Measurements from ENCODE around the gene CACNA2D2. TPM values are rescaled to one million over a fixed set of nuclear protein-coding genes. Genes with fewer than 3 reads are reported as not detected.

The CACNA2D2 gene
- total RNA-seq, 1 donor from 2014 or later = 1.0 TPM

DNA sequence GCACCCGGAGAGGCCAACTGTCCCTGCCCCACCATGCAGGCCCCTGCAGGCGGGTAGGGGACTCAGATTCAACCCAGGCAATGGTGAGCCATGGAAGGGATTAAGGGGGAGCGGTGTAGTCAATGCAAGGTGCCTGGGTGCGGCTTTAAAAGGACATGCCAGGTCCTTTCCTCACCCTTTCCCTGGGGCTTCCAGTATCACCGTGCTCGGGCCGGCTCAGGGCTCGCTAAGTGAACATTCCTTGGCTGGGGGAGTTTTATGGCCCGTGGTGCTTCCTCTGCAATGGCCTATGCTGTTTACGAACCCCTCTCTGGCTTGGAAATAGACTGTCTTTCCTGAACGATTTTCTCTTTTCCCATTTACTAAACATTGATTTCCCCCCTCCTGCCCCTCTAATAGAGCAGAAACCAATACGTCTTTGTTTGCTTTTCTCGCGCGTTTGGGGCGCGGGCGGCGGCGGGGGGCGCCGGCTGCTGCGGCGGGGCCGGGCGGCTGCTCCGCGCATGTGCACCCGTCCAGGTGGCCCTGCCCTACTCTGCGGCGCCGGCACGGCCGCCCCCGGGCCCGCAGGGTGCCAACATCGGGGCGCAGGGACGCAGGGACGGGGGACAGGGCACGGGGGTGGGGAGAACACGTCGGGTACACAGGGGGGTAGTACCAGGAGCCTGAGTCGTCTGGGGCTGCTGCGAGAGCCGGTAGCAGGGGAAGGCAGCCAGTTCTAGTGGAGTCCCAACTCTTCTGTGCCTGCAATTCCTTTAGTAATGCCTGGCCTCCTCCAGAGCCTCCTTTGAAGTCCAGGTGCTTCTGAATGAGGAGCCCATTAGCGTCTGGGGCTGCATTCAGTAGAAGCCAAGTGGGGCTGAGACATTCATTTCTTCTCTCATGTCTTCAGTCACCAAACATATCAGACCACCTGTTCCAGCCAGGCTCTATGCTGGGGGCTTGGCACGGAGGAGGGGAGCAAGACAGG lies 26.9 kb upstream of the CACNA2D2 start:
- Histone ChIP-seq H3K27ac (ENCODE audit: low read depth, low read length) (no peak overlapping the region), H3K4me3 (ENCODE audit: low read length in 3 of 3) (no peak overlapping the region), H3K27me3 (ENCODE audit: control insufficient read depth in 3 of 3, insufficient read depth in 3 of 3, low read length in 3 of 3) (peaks cover 5 to 9% (median 7%) of the 10 kb centered on the region in 3 donors)

DNA sequence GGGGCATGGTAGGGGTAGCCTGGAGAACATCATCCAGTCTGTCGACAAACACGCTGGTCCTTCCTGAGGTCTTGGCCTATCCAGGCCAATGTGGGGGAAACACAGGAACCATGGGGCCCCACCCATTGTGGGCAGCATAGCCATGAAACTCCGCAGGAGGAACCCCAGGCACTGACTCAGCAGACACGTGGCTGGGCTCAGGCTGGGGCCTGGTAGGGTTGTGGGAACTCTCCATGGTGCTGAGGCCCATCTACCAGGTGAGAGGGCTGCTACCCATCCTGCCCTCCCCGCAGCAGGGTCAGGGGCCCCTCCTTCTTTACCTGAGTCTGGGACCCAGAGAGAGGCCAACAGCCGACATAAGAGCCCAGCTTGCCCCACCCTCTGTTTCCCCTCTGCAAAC lies 22.6 kb upstream of the CACNA2D2 start:
- no peaks in the 10 kb centered on the region for H3K36me3 ChIP-seq (ENCODE audit: control insufficient read depth in 3 of 3, insufficient read depth in 3 of 3, low read length in 3 of 3)
- no peak overlapping the region for H3K4me3 ChIP-seq (ENCODE audit: low read length in 3 of 3)
- peaks cover 5 to 7% (median 6%) of the 10 kb centered on the region in 3 donors for H3K27me3 ChIP-seq (ENCODE audit: control insufficient read depth in 3 of 3, insufficient read depth in 3 of 3, low read length in 3 of 3)
- peaks cover 0 to 5% (median 0%) of the 10 kb centered on the region in 3 donors for H3K4me1 ChIP-seq (ENCODE audit: control insufficient read depth in 3 of 3, insufficient read depth in 3 of 3, low read length in 3 of 3)
- H3K9ac ChIP-seq (ENCODE audit: low read depth in 1 of 3, low read length in 3 of 3) = no peak overlapping the region
- H3K9me3 ChIP-seq (ENCODE audit: control insufficient read depth in 3 of 3, low read length in 3 of 3) = no peaks in the 10 kb centered on the region
- no peak overlapping the region for H3K27ac ChIP-seq (ENCODE audit: low read depth, low read length)

More for the DNA sequence above, 26.9 kb upstream of the CACNA2D2 start:
- no peaks in the 10 kb centered on the region for H3K4me1 ChIP-seq (ENCODE audit: control insufficient read depth in 3 of 3, insufficient read depth in 3 of 3, low read length in 3 of 3)
- no peak overlapping the region for H3K9ac ChIP-seq (ENCODE audit: low read depth in 1 of 3, low read length in 3 of 3)
- H3K9me3 ChIP-seq (ENCODE audit: control insufficient read depth in 3 of 3, low read length in 3 of 3) = no peaks in the 10 kb centered on the region
- no peaks in the 10 kb centered on the region for H3K36me3 ChIP-seq (ENCODE audit: control insufficient read depth in 3 of 3, insufficient read depth in 3 of 3, low read length in 3 of 3)

DNA sequence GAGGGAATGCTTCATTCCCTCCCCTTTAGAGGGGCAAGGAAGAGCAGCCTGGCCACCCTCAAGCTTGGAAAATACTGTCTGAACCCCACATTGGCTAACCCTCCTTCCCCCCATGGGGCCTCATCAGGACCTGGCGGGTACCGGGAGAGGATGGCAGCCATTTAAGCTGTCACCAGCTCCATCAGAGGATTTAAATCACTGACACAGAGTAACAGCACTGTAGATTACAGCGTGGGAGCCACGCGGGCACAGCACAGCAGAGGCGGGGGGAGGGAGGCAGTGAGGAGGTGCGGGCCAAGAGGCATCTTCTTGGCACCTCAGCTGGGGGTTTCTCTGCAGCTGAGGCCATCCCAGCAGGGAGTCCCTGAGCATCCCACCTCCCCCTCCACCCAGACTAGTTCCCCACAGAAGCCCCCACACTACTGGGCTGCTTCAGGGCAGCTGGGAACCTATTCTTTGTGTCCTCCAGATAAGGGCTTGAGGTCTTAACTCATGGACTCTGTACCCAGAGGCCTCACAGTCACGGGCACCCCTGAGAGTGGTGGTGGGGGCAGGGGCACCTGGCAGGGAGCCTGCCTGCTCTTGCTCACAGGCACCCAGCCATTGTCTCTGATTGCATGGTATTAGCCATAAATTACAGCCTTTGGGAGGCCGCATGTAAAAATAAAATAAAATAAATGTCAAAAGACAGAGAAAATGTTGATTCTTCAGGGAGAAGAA lies 21.9 kb upstream of the CACNA2D2 start:
- H3K36me3 ChIP-seq (ENCODE audit: control insufficient read depth in 3 of 3, insufficient read depth in 3 of 3, low read length in 3 of 3) = no peaks in the 10 kb centered on the region
- no peak overlapping the region for H3K4me3 ChIP-seq (ENCODE audit: low read length in 3 of 3)
- no peaks in the 10 kb centered on the region for H3K9me3 ChIP-seq (ENCODE audit: control insufficient read depth in 3 of 3, low read length in 3 of 3)
- H3K9ac ChIP-seq (ENCODE audit: low read depth in 1 of 3, low read length in 3 of 3) = no peak overlapping the region
- no peak overlapping the region for H3K27ac ChIP-seq (ENCODE audit: low read depth, low read length)
- peaks cover 0 to 5% (median 0%) of the 10 kb centered on the region in 3 donors for H3K4me1 ChIP-seq (ENCODE audit: control insufficient read depth in 3 of 3, insufficient read depth in 3 of 3, low read length in 3 of 3)
- H3K27me3 ChIP-seq (ENCODE audit: control insufficient read depth in 3 of 3, insufficient read depth in 3 of 3, low read length in 3 of 3) = peaks cover 5 to 6% (median 5%) of the 10 kb centered on the region in 3 donors

DNA sequence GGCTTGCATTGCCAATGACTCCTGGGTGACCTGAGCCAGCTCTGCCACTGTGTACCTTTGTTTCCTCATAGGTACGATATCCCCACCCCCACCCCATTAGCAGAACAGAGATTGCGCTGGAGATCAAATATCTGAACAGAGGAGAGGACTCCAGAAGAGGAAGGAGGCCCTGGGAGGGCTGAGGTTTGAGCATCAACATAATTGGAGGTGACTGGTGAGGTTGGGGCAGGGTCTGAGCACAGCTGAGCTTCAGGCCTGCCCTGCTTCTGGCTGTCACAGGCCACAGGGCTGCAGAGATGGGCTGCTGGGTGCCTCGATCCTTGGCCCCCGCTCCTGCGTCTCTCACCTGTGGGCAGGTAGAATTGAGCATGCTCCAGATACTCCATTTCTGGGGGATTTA lies 21.3 kb upstream of the CACNA2D2 start:
- Histone ChIP-seq H3K4me1 (ENCODE audit: control insufficient read depth in 3 of 3, insufficient read depth in 3 of 3, low read length in 3 of 3) (peaks cover 0 to 5% (median 0%) of the 10 kb centered on the region in 3 donors), H3K36me3 (ENCODE audit: control insufficient read depth in 3 of 3, insufficient read depth in 3 of 3, low read length in 3 of 3) (no peaks in the 10 kb centered on the region), H3K4me3 (ENCODE audit: low read length in 3 of 3) (no peak overlapping the region), H3K9me3 (ENCODE audit: control insufficient read depth in 3 of 3, low read length in 3 of 3) (no peaks in the 10 kb centered on the region), H3K27me3 (ENCODE audit: control insufficient read depth in 3 of 3, insufficient read depth in 3 of 3, low read length in 3 of 3) (peaks cover under 1 to 3% (median 2%) of the 10 kb centered on the region in 3 donors), H3K9ac (ENCODE audit: low read depth in 1 of 3, low read length in 3 of 3) (no peak overlapping the region), H3K27ac (ENCODE audit: low read depth, low read length) (no peak overlapping the region)

DNA sequence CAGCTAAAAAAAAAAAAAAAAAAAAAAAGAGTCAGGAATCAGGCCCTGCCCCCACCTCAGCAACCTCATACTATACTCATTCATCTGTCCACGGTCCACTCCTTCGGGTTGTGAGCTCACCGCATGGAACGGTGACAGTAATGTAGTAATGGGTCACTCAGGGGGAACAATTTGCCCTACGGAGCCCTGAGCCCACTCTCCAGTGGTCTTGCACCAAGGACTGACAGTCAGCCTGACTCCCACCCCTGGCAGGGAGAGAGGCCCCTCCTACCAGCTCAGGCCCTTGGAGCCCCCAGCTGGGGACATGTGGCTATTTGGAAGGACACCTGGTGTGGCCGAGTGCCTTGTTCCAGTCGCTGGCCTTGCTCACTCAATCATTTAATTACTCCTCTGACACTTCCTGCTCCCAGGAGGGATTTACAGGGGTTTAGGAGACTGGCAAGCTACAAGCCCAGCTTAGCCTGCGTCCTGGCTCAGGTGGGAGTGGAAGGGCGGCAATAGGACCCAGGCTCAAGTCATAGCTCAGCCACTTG lies 19.9 kb upstream of the CACNA2D2 start:
- peaks cover 0 to 8% (median 0%) of the 10 kb centered on the region in 3 donors for H3K27me3 ChIP-seq (ENCODE audit: control insufficient read depth in 3 of 3, insufficient read depth in 3 of 3, low read length in 3 of 3)
- H3K9ac ChIP-seq (ENCODE audit: low read depth in 1 of 3, low read length in 3 of 3) = peak overlapping the region in 1 of 3 donors; percentile 16
- H3K36me3 ChIP-seq (ENCODE audit: control insufficient read depth in 3 of 3, insufficient read depth in 3 of 3, low read length in 3 of 3) = no peaks in the 10 kb centered on the region
- H3K4me3 ChIP-seq (ENCODE audit: low read length in 3 of 3) = no peak overlapping the region
- no peaks in the 10 kb centered on the region for H3K9me3 ChIP-seq (ENCODE audit: control insufficient read depth in 3 of 3, low read length in 3 of 3)
- H3K27ac ChIP-seq (ENCODE audit: low read depth, low read length) = no peak overlapping the region
- H3K4me1 ChIP-seq (ENCODE audit: control insufficient read depth in 3 of 3, insufficient read depth in 3 of 3, low read length in 3 of 3) = peaks cover 3 to 8% (median 6%) of the 10 kb centered on the region in 3 donors

DNA sequence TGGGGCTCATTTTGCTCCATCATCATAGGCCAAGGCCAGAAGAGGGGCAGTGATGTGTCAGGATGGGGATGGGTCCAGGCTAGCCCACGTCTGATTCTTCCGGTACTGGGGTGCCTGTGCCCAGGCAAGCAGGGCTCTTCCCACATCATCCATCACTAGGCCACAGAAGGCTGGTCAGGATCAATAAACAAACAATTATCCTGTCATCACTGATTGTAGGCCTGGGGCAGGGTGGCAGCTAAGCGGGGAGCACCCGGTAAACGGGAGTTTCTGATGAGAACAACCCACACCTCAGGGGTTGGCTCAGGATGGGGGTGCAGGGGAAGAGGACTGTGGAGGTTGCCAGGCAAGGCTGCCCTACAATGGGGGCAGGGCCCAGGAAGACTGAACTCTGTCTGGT lies 18.1 kb upstream of the CACNA2D2 start:
- H3K9ac ChIP-seq (ENCODE audit: low read depth in 1 of 3, low read length in 3 of 3) = no peak overlapping the region
- peaks cover 7 to 14% (median 9%) of the 10 kb centered on the region in 3 donors for H3K4me1 ChIP-seq (ENCODE audit: control insufficient read depth in 3 of 3, insufficient read depth in 3 of 3, low read length in 3 of 3)
- H3K27me3 ChIP-seq (ENCODE audit: control insufficient read depth in 3 of 3, insufficient read depth in 3 of 3, low read length in 3 of 3) = peaks cover 0 to 9% (median 0%) of the 10 kb centered on the region in 3 donors
- no peak overlapping the region for H3K27ac ChIP-seq (ENCODE audit: low read depth, low read length)
- no peaks in the 10 kb centered on the region for H3K9me3 ChIP-seq (ENCODE audit: control insufficient read depth in 3 of 3, low read length in 3 of 3)
- H3K36me3 ChIP-seq (ENCODE audit: control insufficient read depth in 3 of 3, insufficient read depth in 3 of 3, low read length in 3 of 3) = no peaks in the 10 kb centered on the region
- no peak overlapping the region for H3K4me3 ChIP-seq (ENCODE audit: low read length in 3 of 3)

DNA sequence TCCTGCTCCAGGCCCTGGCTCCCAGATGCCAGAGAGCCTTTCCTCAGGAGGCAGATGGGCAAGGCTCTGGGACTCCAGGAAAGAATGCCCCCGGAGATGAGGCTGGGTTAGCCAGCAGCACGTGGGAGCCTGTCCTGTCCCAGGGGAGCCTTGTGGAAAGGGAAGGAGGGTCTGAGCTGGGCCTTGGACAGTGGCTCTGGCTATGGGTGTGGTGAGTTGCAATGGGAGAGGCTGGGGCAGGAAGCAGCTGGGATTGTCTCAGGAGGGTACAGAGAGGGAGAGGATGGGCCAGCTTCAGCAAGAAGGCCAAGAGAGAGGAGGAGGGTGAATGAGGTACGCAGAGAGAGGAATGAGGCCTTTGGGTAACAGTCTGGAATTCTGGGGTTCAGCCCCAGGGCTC lies 17.4 kb upstream of the CACNA2D2 start:
- H3K9ac ChIP-seq (ENCODE audit: low read depth in 1 of 3, low read length in 3 of 3) = no peak overlapping the region
- peaks cover 7 to 20% (median 16%) of the 10 kb centered on the region in 3 donors for H3K4me1 ChIP-seq (ENCODE audit: control insufficient read depth in 3 of 3, insufficient read depth in 3 of 3, low read length in 3 of 3)
- H3K36me3 ChIP-seq (ENCODE audit: control insufficient read depth in 3 of 3, insufficient read depth in 3 of 3, low read length in 3 of 3) = no peaks in the 10 kb centered on the region
- H3K4me3 ChIP-seq (ENCODE audit: low read length in 3 of 3) = no peak overlapping the region
- H3K9me3 ChIP-seq (ENCODE audit: control insufficient read depth in 3 of 3, low read length in 3 of 3) = no peaks in the 10 kb centered on the region
- H3K27me3 ChIP-seq (ENCODE audit: control insufficient read depth in 3 of 3, insufficient read depth in 3 of 3, low read length in 3 of 3) = peaks cover 0 to 9% (median 0%) of the 10 kb centered on the region in 3 donors
- no peak overlapping the region for H3K27ac ChIP-seq (ENCODE audit: low read depth, low read length)

DNA sequence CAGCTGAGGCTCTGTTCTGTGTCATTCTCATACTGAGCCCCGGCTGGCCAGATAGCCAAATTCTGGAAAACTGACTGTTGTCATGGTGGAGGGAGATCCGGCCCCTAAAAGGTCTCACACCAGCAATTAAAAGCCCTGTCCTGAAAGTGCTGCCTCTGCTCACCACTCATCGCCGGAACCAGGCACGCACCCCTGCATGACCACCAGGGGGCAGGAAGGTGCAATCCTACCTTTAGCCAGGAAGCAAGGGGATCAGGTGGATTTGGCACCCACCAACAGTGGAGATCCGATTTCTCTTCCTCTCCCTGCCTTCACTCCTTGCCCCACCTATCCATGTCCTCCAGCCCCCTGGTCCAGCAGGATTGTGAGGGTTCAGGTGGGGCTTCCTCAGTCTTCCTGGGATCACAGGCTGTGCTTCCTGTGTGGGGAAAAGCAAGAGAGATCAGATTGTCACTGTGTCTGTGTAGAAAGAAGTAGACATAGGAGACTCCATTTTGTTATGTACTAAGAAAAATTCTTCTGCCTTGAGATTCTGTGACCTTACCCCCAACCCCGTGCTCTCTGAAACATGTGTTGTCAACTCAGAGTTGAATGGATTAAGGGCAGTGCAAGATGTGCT lies 16.1 kb upstream of the CACNA2D2 start:
- Histone ChIP-seq H3K36me3 (ENCODE audit: control insufficient read depth in 3 of 3, insufficient read depth in 3 of 3, low read length in 3 of 3) (no peaks in the 10 kb centered on the region), H3K27me3 (ENCODE audit: control insufficient read depth in 3 of 3, insufficient read depth in 3 of 3, low read length in 3 of 3) (peaks cover 0 to 9% (median 0%) of the 10 kb centered on the region in 3 donors), H3K9me3 (ENCODE audit: control insufficient read depth in 3 of 3, low read length in 3 of 3) (no peaks in the 10 kb centered on the region), H3K9ac (ENCODE audit: low read depth in 1 of 3, low read length in 3 of 3) (no peak overlapping the region), H3K4me1 (ENCODE audit: control insufficient read depth in 3 of 3, insufficient read depth in 3 of 3, low read length in 3 of 3) (peaks cover 7 to 20% (median 16%) of the 10 kb centered on the region in 3 donors), H3K27ac (ENCODE audit: low read depth, low read length) (no peak overlapping the region), H3K4me3 (ENCODE audit: low read length in 3 of 3) (no peak overlapping the region)

DNA sequence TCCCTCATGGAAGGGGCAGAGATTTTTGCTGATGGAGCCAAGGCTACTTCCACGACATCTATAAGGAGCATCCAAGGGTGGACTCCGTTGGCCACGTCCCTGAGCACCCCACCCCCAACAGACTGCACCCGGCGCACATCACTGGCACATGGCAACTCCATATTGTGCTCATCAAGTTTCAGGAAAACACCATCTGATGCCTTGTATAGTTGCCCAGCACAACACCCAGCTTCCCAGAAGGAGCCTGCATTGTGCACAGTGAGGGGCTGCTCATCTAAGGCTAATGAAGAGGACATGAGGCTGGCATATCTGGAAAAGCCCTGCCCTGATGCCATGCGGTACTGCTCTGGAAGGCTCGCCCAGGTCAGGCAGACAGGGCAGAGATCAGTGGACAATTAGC lies 15.0 kb upstream of the CACNA2D2 start:
- Histone ChIP-seq H3K27ac (ENCODE audit: low read depth, low read length) (no peak overlapping the region), H3K27me3 (ENCODE audit: control insufficient read depth in 3 of 3, insufficient read depth in 3 of 3, low read length in 3 of 3) (peaks cover 0 to 9% (median 0%) of the 10 kb centered on the region in 3 donors), H3K9me3 (ENCODE audit: control insufficient read depth in 3 of 3, low read length in 3 of 3) (no peaks in the 10 kb centered on the region), H3K9ac (ENCODE audit: low read depth in 1 of 3, low read length in 3 of 3) (no peak overlapping the region), H3K4me3 (ENCODE audit: low read length in 3 of 3) (no peak overlapping the region), H3K4me1 (ENCODE audit: control insufficient read depth in 3 of 3, insufficient read depth in 3 of 3, low read length in 3 of 3) (peaks cover 7 to 17% (median 16%) of the 10 kb centered on the region in 3 donors), H3K36me3 (ENCODE audit: control insufficient read depth in 3 of 3, insufficient read depth in 3 of 3, low read length in 3 of 3) (no peaks in the 10 kb centered on the region)

Data from skeletal muscle tissue (tissue), 4 donors.